GM12878 (cell line): ENCODE measurements around the gene FCHSD2. TPM values are rescaled to one million over a fixed set of nuclear protein-coding genes. Genes with fewer than 3 reads are reported as not detected.

Source experiments
- ATAC-seq: fragments of 200-7000 bp; cut with Tn5 transposase; 3 replicates; pipeline ENCODE4 v1.9.1; 2020; ENCODE audit warnings: mild to moderate bottlenecking, moderate library complexity
- BruUV-seq: library from RNA; stranded (reverse); fragments of 400-500 nt; replicated peaks from 2 replicates; lab custom pipeline; 2021; lab: Mats Ljungman, UMichigan
- CTCF ChIA-PET: fragments of 300-600 bp; sonication (Branson Sonifier 250); formaldehyde crosslinking; extraction: SDS; loops from one replicate; lab custom pipeline; 2021; ENCODE audit warnings: inconsistent platforms; lab: Yijun Ruan, JAX
- POLR2A ChIA-PET: fragments of 350-600 bp; formaldehyde crosslinking; extraction: SDS; loops from one replicate; lab custom pipeline; 2021; ENCODE audit warnings: inconsistent platforms; lab: Charles Lee
- RAD21 ChIA-PET: fragments of 300-600 bp; sonication (Branson Sonifier 250); formaldehyde crosslinking; loops from one replicate; lab custom pipeline; 2023; ENCODE audit warnings: antibody characterized with exemption; ENCODE audit not compliant: unreplicated experiment; lab: Charles Lee
- SMC1A ChIA-PET: fragments of 300-600 bp; sonication (Branson Sonifier 250); formaldehyde crosslinking; loops from one replicate; lab custom pipeline; 2023; ENCODE audit not compliant: unreplicated experiment, uncharacterized antibody; lab: Charles Lee
- DNase-seq: peaks from one replicate; pipeline ENCODE4 v3.0.0-alpha.2; 2011; ENCODE audit warnings: low read depth, low spot score
- FAIRE-seq: peaks from 3 replicates; lab custom pipeline; 2011; peaks lifted over from hg19 to GRCh38; lab: Jason Lieb, UNC
- H2AFZ ChIP-seq: 2 replicates; pipeline ENCODE4 v1.6.0; 2011; ENCODE audit warnings: low read depth, low read length, control low read depth; ENCODE audit not compliant: control insufficient read depth
- H3K27ac ChIP-seq: 2 replicates; pipeline ENCODE4 v1.5.1; 2011; ENCODE audit warnings: control low read depth; ENCODE audit not compliant: control insufficient read depth, insufficient read depth
- H3K27me3 ChIP-seq, 2 experiments: replicated peaks in 1 of 2; 2 replicates each; pipeline versions ENCODE4 v1.6.0 to v1.6.1; 2011; ENCODE audit warnings: low read length in 1 of 2; ENCODE audit not compliant: control insufficient read depth in 2 of 2, insufficient read depth in 2 of 2
- H3K36me3 ChIP-seq, 2 experiments: 2 replicates each; pipeline ENCODE4 v1.5.1; 2011; ENCODE audit warnings: low read length in 1 of 2; ENCODE audit not compliant: control insufficient read depth in 2 of 2, insufficient read depth in 2 of 2
- H3K4me1 ChIP-seq: 2 replicates; pipeline ENCODE4 v1.6.1; 2011; ENCODE audit warnings: mild to moderate bottlenecking, low read length, moderate library complexity, mixed read lengths; ENCODE audit not compliant: control insufficient read depth, insufficient read depth
- H3K4me2 ChIP-seq: 2 replicates; pipeline ENCODE4 v1.6.0; 2011; ENCODE audit warnings: control low read depth; ENCODE audit not compliant: control insufficient read depth, insufficient read depth
- H3K4me3 ChIP-seq: fragments of 200-600 bp; sonication (generic); 2 replicates; pipeline ENCODE4 v1.5.1; 2016
- H3K79me2 ChIP-seq: 2 replicates; pipeline ENCODE4 v1.6.0; 2011; ENCODE audit warnings: low read length; ENCODE audit not compliant: control insufficient read depth, insufficient read depth
- H3K9ac ChIP-seq: 2 replicates; pipeline ENCODE4 v1.8.0; 2011; ENCODE audit warnings: low read length, control low read depth, mixed read lengths; ENCODE audit not compliant: control insufficient read depth, insufficient read depth
- H3K9me3 ChIP-seq: replicated peaks from 3 replicates; pipeline ENCODE4 v1.5.1; 2011; ENCODE audit warnings: mild to moderate bottlenecking, low read length; ENCODE audit not compliant: control insufficient read depth, insufficient read depth
- H4K20me1 ChIP-seq: 2 replicates; pipeline ENCODE4 v1.6.0; 2011; ENCODE audit not compliant: control insufficient read depth, insufficient read depth
- BHLHE40 ChIP-seq, 2 experiments: fragments of 450-650 bp in 1 of 2; IDR thresholded peaks; 2 replicates each; pipeline ENCODE4 v1.6.1; 2011 to 2017; ENCODE audit warnings: low read depth in 2 of 2, borderline replicate concordance in 1 of 2, improper control_type of control experiment in 1 of 2, low read length in 1 of 2, mild to moderate bottlenecking in 1 of 2
- CREM ChIP-seq: IDR thresholded peaks from 2 replicates; pipeline ENCODE4 v1.6.1; 2014; ENCODE audit warnings: antibody characterized with exemption, low read depth
- EED ChIP-seq: sonication (generic); IDR thresholded peaks from 2 replicates; pipeline ENCODE4 v1.6.1; 2016; ENCODE audit warnings: antibody characterized with exemption, low read depth
- ETV6 ChIP-seq, 2 experiments: fragments of 450-650 bp in 1 of 2; IDR thresholded peaks in 1 of 2; conservative IDR thresholded peaks in 1 of 2; 2 replicates each; pipeline ENCODE4 v1.6.1; 2014; ENCODE audit warnings: antibody characterized with exemption in 1 of 2, borderline replicate concordance in 1 of 2, low read depth in 1 of 2, mild to moderate bottlenecking in 1 of 2, moderate library complexity in 1 of 2
- FOXM1 ChIP-seq: IDR thresholded peaks from 2 replicates; pipeline ENCODE4 v1.6.1; 2012; ENCODE audit warnings: low read depth, mild to moderate bottlenecking, inconsistent platforms, low read length, moderate library complexity
- IKZF1 ChIP-seq: fragments of 450-650 bp; conservative IDR thresholded peaks from 2 replicates; pipeline ENCODE4 v1.6.1; 2017; ENCODE audit warnings: antibody characterized with exemption, mild to moderate bottlenecking
- IKZF2 ChIP-seq, 2 experiments: fragments of 450-650 bp; IDR thresholded peaks; 2 replicates each; pipeline ENCODE4 v1.6.1; 2017; ENCODE audit warnings: mild to moderate bottlenecking in 2 of 2, moderate library complexity in 2 of 2
- JUNB ChIP-seq: IDR thresholded peaks from 2 replicates; pipeline ENCODE4 v1.6.1; 2016; ENCODE audit warnings: antibody characterized with exemption, mild to moderate bottlenecking
- NFIC ChIP-seq: IDR thresholded peaks from 2 replicates; pipeline ENCODE4 v1.6.1; 2012; ENCODE audit warnings: low read depth, mild to moderate bottlenecking, inconsistent platforms, low read length, moderate library complexity
- RAD51 ChIP-seq: fragments of 450-650 bp; IDR thresholded peaks from 2 replicates; pipeline ENCODE4 v1.6.1; 2016; ENCODE audit warnings: moderate library complexity, mild to moderate bottlenecking, inconsistent platforms
- RBBP5 ChIP-seq: fragments of 200-600 bp; sonication (generic); conservative IDR thresholded peaks from 2 replicates; pipeline ENCODE4 v1.6.1; 2016
- RUNX3 ChIP-seq: IDR thresholded peaks from 2 replicates; pipeline ENCODE4 v1.6.1; 2012; ENCODE audit warnings: low read length, inconsistent platforms
- SMARCA5 ChIP-seq: fragments of 450-650 bp; IDR thresholded peaks from 2 replicates; pipeline ENCODE4 v1.6.1; 2017; ENCODE audit warnings: mild to moderate bottlenecking
- TBL1XR1 ChIP-seq: IDR thresholded peaks from 2 replicates; pipeline ENCODE4 v1.6.1; 2012; ENCODE audit warnings: low read depth, low read length, improper control_type of control experiment
- YY1 ChIP-seq: IDR thresholded peaks from 2 replicates; pipeline ENCODE4 v1.6.1; 2011; ENCODE audit warnings: low read depth, mild to moderate bottlenecking, low read length
- WGBS: methylation state at CpG from one replicate; pipeline ENCODE4 v1.1.6; 2016; ENCODE audit warnings: low lambda C conversion rate; ENCODE audit not compliant: insufficient replicate concordance, insufficient coverage; ENCODE audit errors: missing lambda C conversion rate; 5-methylcytosine and 5-hydroxymethylcytosine counted together
- in situ Hi-C: fragments of 300-500 bp; cut with MboI; formaldehyde crosslinking; loops from 9 replicates; pipeline ENCODE4 v1.14.3; 2018; ENCODE audit warnings: mixed read lengths
- intact Hi-C: fragments of 100-400 bp; cut with micrococcal nuclease; formaldehyde crosslinking; loops from one replicate; pipeline ENCODE4 v1.14.2; 2022; ENCODE audit not compliant: unreplicated experiment
- polyA plus RNA-seq, 11 experiments: library from polyadenylated mRNA; depleted of rRNA in 4 of 11; unstranded in 6 of 11; stranded (reverse) in 5 of 11; fragments of >200 nt; fragmentation: Nextera tagmentation in 4 of 11; fragmentation: Illumina TruSeq in 1 of 11; extraction: Ambion mirVana in 4 of 11; extraction: Trizol in 1 of 11; gene quantifications; 1 replicate in 1 of 11; 2 replicates in 10 of 11; pipeline versions ENCODE4 v1.2.1 to v1.2.3, GENCODE V29; 2011 to 2016; ENCODE audit warnings: inconsistent platforms in 2 of 11, missing spikeins in 2 of 11, low read depth in 1 of 11
- total RNA-seq, 4 experiments: library from RNA; depleted of rRNA in 3 of 4; stranded (reverse); fragments of >200 nt in 3 of 4; fragmentation: Illumina TruSeq in 1 of 4; extraction: Trizol in 1 of 4; gene quantifications; 2 replicates each; pipeline versions ENCODE4 v1.2.1 to v1.2.3, GENCODE V29; 2013 to 2021

FCHSD2 gene
- total and polyA plus RNA-seq, 10 of the 15 experiments (the other 5 are each of a cell fraction or from before 2014, with no cell fraction given), result 13.2 to 89.8 (median 47.8) TPM

DNA sequence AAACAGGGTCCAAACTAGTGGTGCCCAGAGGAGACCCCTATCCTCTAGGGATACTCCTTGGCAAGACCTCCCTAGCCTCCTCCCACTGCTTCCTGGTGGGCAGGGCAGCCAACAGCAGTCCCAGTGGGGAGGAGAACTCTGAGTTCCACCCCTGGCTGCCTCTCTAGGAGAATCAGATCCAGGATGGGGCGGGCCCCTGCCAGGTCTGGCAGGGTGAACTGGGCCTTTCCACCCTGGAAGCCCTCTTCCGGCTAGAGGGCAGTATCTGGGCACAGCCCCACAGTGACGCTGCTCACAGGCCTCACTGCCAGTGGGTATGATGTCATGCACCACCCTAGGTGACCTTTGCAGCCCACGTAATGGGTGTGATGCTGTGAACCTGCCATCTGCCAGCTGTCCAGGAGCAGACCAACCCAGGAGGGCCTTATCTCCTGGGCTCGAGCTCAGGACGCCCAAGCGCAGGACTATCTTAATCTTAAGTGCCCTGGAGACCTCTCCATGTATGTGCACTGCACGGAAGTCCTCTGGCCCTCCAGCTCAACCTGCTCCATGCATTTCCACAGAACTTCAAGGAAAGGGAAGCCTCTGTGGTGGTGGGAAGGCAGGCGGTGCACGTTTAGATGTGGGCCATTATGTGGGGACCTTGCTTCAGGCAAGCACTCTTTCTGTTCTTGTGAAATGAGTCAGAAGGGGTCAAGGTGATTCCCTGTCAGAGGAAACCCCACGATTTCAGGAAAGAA lies 31.8 kb upstream of the FCHSD2 start:
- no peak for ATAC-seq
- ChIA-PET SMC1A (interaction anchor here (0.7 to 26.8 kb wide), 3 partner anchors 24 to 342 kb away, joined by 3 to 926 read pairs (median 6); partner anchors contain the start of gene FCHSD2), CTCF (interaction anchor here (0.5 to 1.2 kb wide), 2 partner anchors 32 to 162 kb away, joined by 3 to 4 read pairs; partner anchors contain the start of gene FCHSD2), RAD21 (interaction anchor here (0.9 to 7.4 kb wide), 3 partner anchors 13 to 32 kb away, joined by 3 to 120 read pairs (median 93); partner anchors contain the start of gene FCHSD2), POLR2A (interaction anchor here (1.0 to 1.3 kb wide), 2 partner anchors 10 to 31 kb away, joined by 3 to 4 read pairs; no protein-coding TSS in a partner anchor)
- Histone ChIP-seq H3K4me1 (peaks cover 54% of the 10 kb centered on the region), H3K27me3 (no peaks in the 10 kb centered on the region), H2AFZ (no peak overlapping the region; the same call in 1 of the 2 replicates), H3K9ac (no peak overlapping the region), H3K4me2 (peak overlapping the region; percentile 35; the same call in 1 of the 2 replicates), H3K9me3 (no peaks in the 10 kb centered on the region), H3K4me3 (no peak overlapping the region), H3K36me3 (no peaks in the 10 kb centered on the region), H4K20me1 (no peaks in the 10 kb centered on the region), H3K79me2 (peaks cover 3% of the 10 kb centered on the region; the same call in 1 of the 2 replicates), H3K27ac (peak overlapping the region; percentile 27)
- TF ChIP-seq TBL1XR1, result no peak
- TF ChIP-seq IKZF2 (IDR thresholded peaks at IDR 0.05), result peak; percentile 56; a peak in 3 of 4 replicates
- peak; percentile 71; the same call in 1 of the 2 replicates for TF ChIP-seq NFIC
- TF ChIP-seq JUNB, result peak; percentile 69
- 0 out of 4 replicates have a peak, but pooled peaks of 1 of the 2 experiments have one; percentile 57 for TF ChIP-seq ETV6 (conservative IDR thresholded peaks at IDR 0.05 in 1 of 2, IDR thresholded peaks at IDR 0.05 in 1 of 2; ENCODE audit: borderline replicate concordance in 1 of 2, low read depth in 1 of 2)
- peak; percentile 53; the same call in 1 of the 2 replicates for TF ChIP-seq IKZF1
- peak; percentile 78 for TF ChIP-seq RUNX3
- no peak for TF ChIP-seq RAD51
- TF ChIP-seq BHLHE40 (IDR thresholded peaks at IDR 0.05; ENCODE audit: borderline replicate concordance in 1 of 2, low read depth in 2 of 2, low read length in 1 of 2), result peak; percentile 21 to 55; a peak in 1 of 4 replicates
- TF ChIP-seq YY1, result peak; percentile 33; the same call in 1 of the 2 replicates
- 0 out of 2 replicates have a peak, but pooled peaks have one; percentile 27 for TF ChIP-seq FOXM1
- TF ChIP-seq CREM, result 0 out of 2 replicates have a peak, but pooled peaks have one; percentile 46
- TF ChIP-seq EED, result peak; percentile 93
- TF ChIP-seq RBBP5, result no peak
- TF ChIP-seq SMARCA5, result no peak
- 54% methylated on average over 11 of the region's 11 CpGs for WGBS
- in situ Hi-C loops, result loop anchor here (10.0 kb wide), 1 partner anchor 449 kb away; no protein-coding TSS in a partner anchor
- intact Hi-C loops, result no loop called here
- FAIRE-seq, result no peak
- BruUV-seq, result no TSS peak
- DNase-seq, result no peak
